ENCODE data around the gene SPOCK1. TPM values are rescaled to one million over a fixed set of nuclear protein-coding genes. Genes with fewer than 3 reads are reported as not detected.
A peak's percentile ranks its signal among the peaks of the same experiment; 100 is the strongest.

Gene SPOCK1
- total RNA-seq, 1 experiment from 2014 or later = 0.27 TPM

GRCh38 chr5:137453483-137454080, 45.5 kb downstream of the SPOCK1 start:
- Histone ChIP-seq H3K4me1 (ENCODE audit: control insufficient read depth in 1 of 2, insufficient read depth in 2 of 2, low read length in 2 of 2) (no peaks in the 10 kb centered on the region), H3K4me2 (ENCODE audit: low read length) (no peak overlapping the region), H4K20me1 (ENCODE audit: insufficient read depth) (no peaks in the 10 kb centered on the region), H2AFZ (ENCODE audit: low read depth, low read length, poor library complexity, severe bottlenecking) (no peak overlapping the region), H3K4me3 (replicated peaks in 1 of 2; ENCODE audit: low read depth in 1 of 2, low read length in 2 of 2) (no peak overlapping the region), H3K9me3 (ENCODE audit: control insufficient read depth in 1 of 2, insufficient read depth in 1 of 2, low read depth in 1 of 2, low read length in 2 of 2) (no peaks in the 10 kb centered on the region), H3K27ac (ENCODE audit: low read depth, low read length) (no peak overlapping the region), H3K27me3 (ENCODE audit: insufficient read depth, low read length) (peaks cover 23% of the 10 kb centered on the region), H3K9me2 (ENCODE audit: insufficient read depth) (no peaks in the 10 kb centered on the region), H3K9ac (ENCODE audit: low read length) (no peak overlapping the region), H3K36me3 (ENCODE audit: control insufficient read depth in 1 of 2, insufficient read depth in 2 of 2, low read length in 2 of 2) (no peaks in the 10 kb centered on the region), H3K79me2 (ENCODE audit: insufficient read depth, low read length) (no peaks in the 10 kb centered on the region)
- ATAC-seq (no peak), DNase-seq (ENCODE audit: low read depth, low spot score) (peak; percentile 12)
- ChIA-PET POLR2A (no interaction called here), RAD21 (ENCODE audit: low non-redundant PET in 1 of 2, low total read pairs in 2 of 2, uncharacterized antibody in 2 of 2, unreplicated experiment in 2 of 2) (no interaction called here), CTCF (no interaction called here)
- intact Hi-C loops (cut with micrococcal nuclease) = no loop called here
- no TSS peak for BruUV-seq (replicated peaks)
- TF ChIP-seq ELF1 (IDR thresholded peaks at IDR 0.05; ENCODE audit: borderline replicate concordance, low read depth) (no peak), REST (IDR thresholded peaks at IDR 0.05; ENCODE audit: low read depth) (peak; percentile 83), EGR1 (IDR thresholded peaks at IDR 0.05; ENCODE audit: low read depth) (no peak)

GRCh38 chr5:137450759-137451158, 48.4 kb downstream of the SPOCK1 start:
- H3K4me3 ChIP-seq (replicated peaks in 1 of 2; ENCODE audit: low read depth in 1 of 2, low read length in 2 of 2) = no peak overlapping the region
- CTCF ChIA-PET = no interaction called here
- no peaks in the 10 kb centered on the region for H3K9me2 ChIP-seq (ENCODE audit: insufficient read depth)
- peaks cover 21% of the 10 kb centered on the region for H3K27me3 ChIP-seq (ENCODE audit: insufficient read depth, low read length)
- POLR2A ChIA-PET = no interaction called here
- H2AFZ ChIP-seq (ENCODE audit: low read depth, low read length, poor library complexity, severe bottlenecking) = no peak overlapping the region
- no peak overlapping the region for H3K27ac ChIP-seq (ENCODE audit: low read depth, low read length)
- no peaks in the 10 kb centered on the region for H4K20me1 ChIP-seq (ENCODE audit: insufficient read depth)
- H3K9ac ChIP-seq (ENCODE audit: low read length) = no peak overlapping the region
- no peak for ATAC-seq
- no peaks in the 10 kb centered on the region for H3K4me1 ChIP-seq (ENCODE audit: control insufficient read depth in 1 of 2, insufficient read depth in 2 of 2, low read length in 2 of 2)
- H3K36me3 ChIP-seq (ENCODE audit: control insufficient read depth in 1 of 2, insufficient read depth in 2 of 2, low read length in 2 of 2) = no peaks in the 10 kb centered on the region
- RAD21 ChIA-PET (ENCODE audit: low non-redundant PET in 1 of 2, low total read pairs in 2 of 2, uncharacterized antibody in 2 of 2, unreplicated experiment in 2 of 2) = no interaction called here
- H3K9me3 ChIP-seq (ENCODE audit: control insufficient read depth in 1 of 2, insufficient read depth in 1 of 2, low read depth in 1 of 2, low read length in 2 of 2) = no peaks in the 10 kb centered on the region
- H3K4me2 ChIP-seq (ENCODE audit: low read length) = no peak overlapping the region
- intact Hi-C loops (cut with micrococcal nuclease) = no loop called here
- H3K79me2 ChIP-seq (ENCODE audit: insufficient read depth, low read length) = no peaks in the 10 kb centered on the region
- BruUV-seq (replicated peaks) = no TSS peak
- no peak for DNase-seq (ENCODE audit: low read depth, low spot score)
- no peak for TF ChIP-seq CBX3 (IDR thresholded peaks at IDR 0.05; ENCODE audit: low read depth)
- TF ChIP-seq SRF (IDR thresholded peaks at IDR 0.05; ENCODE audit: low read depth) = no peak
- TF ChIP-seq POLR2AphosphoS5 (IDR thresholded peaks at IDR 0.05; ENCODE audit: low read depth, low read length) = no peak
- TF ChIP-seq JUND (IDR thresholded peaks at IDR 0.05) = no peak
- no peak for TF ChIP-seq ZFX (IDR thresholded peaks at IDR 0.05)
- TF ChIP-seq ZBTB33 (IDR thresholded peaks at IDR 0.05; ENCODE audit: extremely low read depth, insufficient replicate concordance, low read length) = no peak
- no peak for TF ChIP-seq YY1 (IDR thresholded peaks at IDR 0.05; ENCODE audit: extremely low read depth, insufficient replicate concordance, low read depth, low read length)
- no peak for TF ChIP-seq POLR2A (IDR thresholded peaks at IDR 0.05; ENCODE audit: borderline replicate concordance, extremely low read depth, insufficient read depth, insufficient read length)
- TF ChIP-seq MAX (IDR thresholded peaks at IDR 0.05) = no peak
- no peak for TF ChIP-seq SIN3A (IDR thresholded peaks at IDR 0.05; ENCODE audit: low read depth)
- TF ChIP-seq CTCF (IDR thresholded peaks at IDR 0.05 in 2 of 3, conservative IDR thresholded peaks at IDR 0.05 in 1 of 3; ENCODE audit: borderline replicate concordance in 1 of 3, insufficient read depth in 1 of 3, low read depth in 2 of 3, low read length in 2 of 3) = no peak

All from HCT116 (cell line).